Kidney (tissue), 14 donors: Measurements from ENCODE around the gene CCDC6. TPM values are rescaled to one million over a fixed set of nuclear protein-coding genes. Genes with fewer than 3 reads are reported as not detected.

Experiments
- DNase-seq, 5 donors: peaks; one replicate each; pipeline ENCODE4 v3.0.0-alpha.2; 2013 to 2020
- FAIRE-seq: peaks from 2 replicates; lab custom pipeline; 2012; peaks lifted over from hg19 to GRCh38; lab: Jason Lieb, UNC
- H3K27ac ChIP-seq, 2 donors: one replicate each; pipeline ENCODE4 v1.7.0; 2013; ENCODE audit warnings: low read depth in 2 of 2, low read length in 2 of 2, inconsistent platforms in 1 of 2
- H3K27me3 ChIP-seq: one replicate; pipeline ENCODE4 v1.7.1; 2013; ENCODE audit warnings: low read length, inconsistent platforms; ENCODE audit not compliant: control insufficient read depth, insufficient read depth
- H3K36me3 ChIP-seq, 3 donors: one replicate each; pipeline versions ENCODE4 v1.7.0 to v1.7.1; 2013; ENCODE audit warnings: low read length in 3 of 3, control low read depth in 1 of 3, inconsistent platforms in 1 of 3; ENCODE audit not compliant: insufficient read depth in 3 of 3, control insufficient read depth in 2 of 3
- H3K4me1 ChIP-seq, 3 donors: one replicate each; pipeline versions ENCODE4 v1.7.0 to v1.7.1; 2013; ENCODE audit warnings: low read length in 3 of 3, inconsistent platforms in 1 of 3, low read depth in 1 of 3; ENCODE audit not compliant: control insufficient read depth in 2 of 3, insufficient read depth in 2 of 3
- H3K4me3 ChIP-seq, 3 donors: one replicate each; pipeline versions ENCODE4 v1.7.0 to v1.8.1; 2013; ENCODE audit warnings: low read length in 3 of 3, control low read depth in 1 of 3, inconsistent platforms in 1 of 3
- H3K9ac ChIP-seq, 3 donors: one replicate each; pipeline versions ENCODE4 v1.7.0 to v1.7.1; 2013; ENCODE audit warnings: low read length in 3 of 3, control low read depth in 1 of 3, inconsistent platforms in 1 of 3
- H3K9me3 ChIP-seq, 3 donors: one replicate each; pipeline versions ENCODE4 v1.7.0 to v1.7.1; 2013; ENCODE audit warnings: low read length in 3 of 3, control low read depth in 1 of 3, inconsistent platforms in 1 of 3; ENCODE audit not compliant: control insufficient read depth in 2 of 3, insufficient read depth in 1 of 3
- intact Hi-C: fragments of 100-400 bp; cut with DNase I; formaldehyde crosslinking; loops from one replicate; pipeline ENCODE4 v1.11.1; 2022
- polyA plus RNA-seq: library from polyadenylated mRNA; stranded (reverse); fragments of 350-450 nt; fragmentation: Illumina TruSeq; extraction: RNeasy Lipid Tissue Mini Kit (QIAGEN cat#74804); gene quantifications from one replicate; pipeline ENCODE4 v1.2.3, GENCODE V29; 2014; ENCODE audit warnings: low read depth, low replicate concordance; ENCODE audit not compliant: insufficient read depth
- total RNA-seq: library from RNA; stranded (reverse); fragmentation: NEBNext Ultra II Directional; extraction: Animal tissue kit (Norgen Biotek cat#: 25700); gene quantifications from one replicate; pipeline ENCODE4 v1.2.1, GENCODE V29; 2021
- TF ChIP-seq, protein P1 (sequence below): IDR thresholded peaks from 3 replicates; pipeline ENCODE4 v1.5.1; 2012; ENCODE audit warnings: mild to moderate bottlenecking, moderate library complexity, borderline replicate concordance; ENCODE audit not compliant: insufficient read depth; ENCODE audit errors: extremely low read depth
- donor health status: control.
- donor health status: control.
- donor health status: control.
- donor health status: control.
- donor health status: control.
- donor health status: DM: yes; HTN: yes; CAD: no.
- donor health status: Normal renal cell carcinoma (clear cell type).

Gene CCDC6
- total and polyA plus RNA-seq, 2 donors from 2014 or later = 15.5 to 47.0 TPM

DNA sequence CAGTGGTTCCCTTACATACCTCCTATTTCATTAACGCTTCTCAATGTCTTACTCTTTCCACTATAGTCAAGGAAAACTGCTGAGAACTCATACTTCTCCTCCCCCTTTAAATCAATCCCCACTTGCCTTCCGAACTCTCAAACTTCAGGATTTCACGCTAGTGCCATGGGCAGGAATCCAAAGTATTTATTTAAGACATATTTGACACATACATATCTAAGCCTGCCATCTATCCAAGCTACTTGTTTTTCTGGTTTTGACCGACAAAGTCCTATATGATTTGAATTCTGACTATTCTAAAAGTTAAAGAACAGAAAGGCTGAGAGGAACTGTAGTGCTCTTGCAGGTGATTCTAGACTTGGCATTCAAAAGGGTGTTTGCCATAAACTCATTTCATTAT is 51.8 kb downstream of the CCDC6 start:
- H3K36me3 ChIP-seq = no peaks in the 10 kb centered on the region
- TF ChIP-seq, protein P1, sequence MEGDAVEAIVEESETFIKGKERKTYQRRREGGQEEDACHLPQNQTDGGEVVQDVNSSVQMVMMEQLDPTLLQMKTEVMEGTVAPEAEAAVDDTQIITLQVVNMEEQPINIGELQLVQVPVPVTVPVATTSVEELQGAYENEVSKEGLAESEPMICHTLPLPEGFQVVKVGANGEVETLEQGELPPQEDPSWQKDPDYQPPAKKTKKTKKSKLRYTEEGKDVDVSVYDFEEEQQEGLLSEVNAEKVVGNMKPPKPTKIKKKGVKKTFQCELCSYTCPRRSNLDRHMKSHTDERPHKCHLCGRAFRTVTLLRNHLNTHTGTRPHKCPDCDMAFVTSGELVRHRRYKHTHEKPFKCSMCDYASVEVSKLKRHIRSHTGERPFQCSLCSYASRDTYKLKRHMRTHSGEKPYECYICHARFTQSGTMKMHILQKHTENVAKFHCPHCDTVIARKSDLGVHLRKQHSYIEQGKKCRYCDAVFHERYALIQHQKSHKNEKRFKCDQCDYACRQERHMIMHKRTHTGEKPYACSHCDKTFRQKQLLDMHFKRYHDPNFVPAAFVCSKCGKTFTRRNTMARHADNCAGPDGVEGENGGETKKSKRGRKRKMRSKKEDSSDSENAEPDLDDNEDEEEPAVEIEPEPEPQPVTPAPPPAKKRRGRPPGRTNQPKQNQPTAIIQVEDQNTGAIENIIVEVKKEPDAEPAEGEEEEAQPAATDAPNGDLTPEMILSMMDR = no peak
- H3K9ac ChIP-seq = no peak overlapping the region
- no peak for FAIRE-seq
- no peaks in the 10 kb centered on the region for H3K9me3 ChIP-seq
- peak in 1 of 5 donors; percentile 21 for DNase-seq
- H3K27ac ChIP-seq = no peak overlapping the region
- intact Hi-C loops = no loop called here
- H3K4me3 ChIP-seq = no peak overlapping the region
- peaks cover 0 to 14% (median 12%) of the 10 kb centered on the region in 3 donors for H3K4me1 ChIP-seq
- H3K27me3 ChIP-seq = no peaks in the 10 kb centered on the region

DNA sequence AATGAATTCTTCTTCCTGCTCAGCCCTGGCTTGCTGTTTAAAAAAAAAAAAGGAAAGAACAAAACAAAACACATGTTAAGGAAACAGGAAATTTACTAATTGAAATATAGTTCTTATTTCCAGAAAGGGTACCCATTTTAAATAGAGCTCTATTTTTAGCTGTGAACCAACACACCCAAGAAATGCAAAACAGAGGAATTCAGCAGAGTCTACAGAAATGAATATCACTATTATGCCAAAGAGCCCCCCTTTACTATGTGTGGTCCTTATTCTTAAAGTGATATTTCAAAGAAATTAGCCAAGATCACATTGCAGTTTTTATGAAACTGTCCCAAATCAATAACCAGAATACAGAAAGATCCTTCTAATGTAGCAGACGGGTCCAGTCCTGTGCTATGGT is 53.7 kb downstream of the CCDC6 start:
- peaks cover 0 to 12% (median 8%) of the 10 kb centered on the region in 3 donors for H3K4me1 ChIP-seq
- H3K9me3 ChIP-seq = no peaks in the 10 kb centered on the region
- H3K27me3 ChIP-seq = no peaks in the 10 kb centered on the region
- no peak overlapping the region for H3K27ac ChIP-seq
- TF ChIP-seq, protein P1 = no peak
- H3K9ac ChIP-seq = no peak overlapping the region
- FAIRE-seq (no peak), DNase-seq (no peak)
- H3K36me3 ChIP-seq = peaks cover 0 to 4% (median 0%) of the 10 kb centered on the region in 3 donors
- intact Hi-C loops = no loop called here
- no peak overlapping the region for H3K4me3 ChIP-seq

- H3K9ac ChIP-seq = no peak overlapping the region
- H3K27ac ChIP-seq = no peak overlapping the region
- no peak for DNase-seq
- H3K36me3 ChIP-seq = peaks cover 0 to 4% (median 0%) of the 10 kb centered on the region in 3 donors
- intact Hi-C loops = no loop called here
- no peaks in the 10 kb centered on the region for H3K27me3 ChIP-seq
- FAIRE-seq = no peak
- peaks cover 0 to 8% (median 5%) of the 10 kb centered on the region in 3 donors for H3K4me1 ChIP-seq
- no peak overlapping the region for H3K4me3 ChIP-seq
- TF ChIP-seq, protein P1 = no peak
- no peaks in the 10 kb centered on the region for H3K9me3 ChIP-seq
Observed at GRCh38 chr10:59851864-59852263, 54.5 kb downstream of the CCDC6 start.

DNA sequence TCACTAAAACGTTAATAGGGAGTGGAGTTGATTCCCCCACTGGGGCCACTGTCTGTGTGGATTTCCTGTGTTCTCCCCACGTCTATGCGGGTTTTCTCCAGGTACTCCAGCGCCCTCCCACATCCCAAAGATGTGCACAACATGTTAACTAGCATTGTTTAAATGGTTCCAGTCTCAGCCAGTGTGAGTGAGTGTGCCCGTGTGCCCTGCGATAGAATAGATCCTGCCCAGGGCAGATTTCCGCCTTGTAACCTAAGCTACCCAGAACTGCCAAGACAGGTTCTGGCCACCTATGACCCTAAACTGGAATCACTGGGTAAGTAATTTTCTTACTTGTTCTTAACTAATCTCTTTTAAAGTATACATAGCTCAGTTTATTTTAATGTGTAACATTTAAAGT is 58.5 kb downstream of the CCDC6 start:
- intact Hi-C loops = no loop called here
- Histone ChIP-seq H3K9ac (no peak overlapping the region), H3K9me3 (no peaks in the 10 kb centered on the region), H3K4me3 (no peak overlapping the region), H3K4me1 (peaks cover 0 to 2% (median 1%) of the 10 kb centered on the region in 3 donors), H3K27ac (no peak overlapping the region), H3K27me3 (no peaks in the 10 kb centered on the region), H3K36me3 (peaks cover 0 to 4% (median 0%) of the 10 kb centered on the region in 3 donors)
- DNase-seq (peak in 1 of 5 donors; percentile 11), FAIRE-seq (no peak)
- TF ChIP-seq, protein P1 = no peak
